Astrocyte (in vitro differentiated cells and primary cell): ENCODE data around the gene ST6GALNAC1.
A peak's percentile ranks its signal among the peaks of the same experiment; 100 is the strongest.

ENCODE experiments used
- CTCF ChIP-seq: IDR thresholded peaks from 2 replicates; pipeline ENCODE4 v1.5.1; 2011; ENCODE audit warnings: low read depth, mild to moderate bottlenecking, inconsistent platforms, low read length, moderate library complexity; ENCODE audit not compliant: insufficient read depth
- EZH2 ChIP-seq: IDR thresholded peaks from 2 replicates; pipeline ENCODE4 v1.6.1; 2012; ENCODE audit warnings: mild to moderate bottlenecking, low read length, inconsistent platforms; ENCODE audit not compliant: insufficient read depth

DNA sequence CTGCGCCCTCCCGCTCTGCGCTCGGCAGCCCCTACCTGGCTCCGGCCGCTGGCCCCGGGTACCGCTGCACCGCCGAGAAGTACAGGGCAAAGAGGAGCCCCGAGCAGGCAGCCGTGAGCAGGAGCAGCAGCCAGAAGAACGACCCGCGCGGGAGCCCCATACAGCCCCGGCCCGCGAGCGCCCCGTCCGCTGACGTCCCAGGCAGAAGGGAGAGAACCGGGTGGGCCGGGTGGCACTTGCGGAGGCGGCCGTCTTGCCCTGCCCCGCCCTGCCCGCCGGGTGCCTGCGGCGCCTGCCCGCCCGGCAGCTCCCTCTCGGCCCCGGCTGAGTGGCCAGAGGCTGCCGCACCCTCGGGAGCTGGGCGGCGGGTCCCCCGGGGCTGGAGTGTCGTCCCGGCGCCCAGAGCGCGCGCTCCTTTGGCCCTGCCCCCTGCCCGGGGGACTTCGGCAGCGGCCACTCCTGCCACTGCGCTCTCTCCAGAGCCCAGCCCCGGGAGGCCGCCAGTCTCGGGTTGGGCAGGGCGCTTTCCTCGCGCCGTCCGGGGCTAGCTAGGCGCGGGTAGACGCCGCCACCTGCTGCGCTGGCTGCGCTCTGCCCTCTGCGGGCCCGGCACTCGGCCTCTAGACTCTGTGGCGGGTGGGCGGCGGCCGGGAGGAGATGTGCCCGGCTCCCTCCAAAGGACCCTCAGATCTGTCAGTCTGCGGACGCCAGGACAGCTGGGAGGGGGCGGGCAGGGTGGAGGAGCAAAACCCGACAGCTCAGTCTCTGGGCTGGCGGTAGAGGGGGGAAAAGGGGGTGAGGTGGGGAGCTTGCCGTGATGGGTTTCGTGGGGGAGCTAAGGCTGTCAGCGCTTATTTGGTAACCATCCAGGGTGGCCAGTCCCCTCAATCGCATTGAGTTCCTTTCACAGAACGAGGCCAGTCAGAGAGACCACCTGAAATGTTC is 57.6 kb downstream of the ST6GALNAC1 start, which contains the start of gene ST6GALNAC2:
- TF ChIP-seq CTCF (no peak), EZH2 (peak; percentile 84)
